ENCODE data around the gene B3GALT6.

Gene B3GALT6

DNA sequence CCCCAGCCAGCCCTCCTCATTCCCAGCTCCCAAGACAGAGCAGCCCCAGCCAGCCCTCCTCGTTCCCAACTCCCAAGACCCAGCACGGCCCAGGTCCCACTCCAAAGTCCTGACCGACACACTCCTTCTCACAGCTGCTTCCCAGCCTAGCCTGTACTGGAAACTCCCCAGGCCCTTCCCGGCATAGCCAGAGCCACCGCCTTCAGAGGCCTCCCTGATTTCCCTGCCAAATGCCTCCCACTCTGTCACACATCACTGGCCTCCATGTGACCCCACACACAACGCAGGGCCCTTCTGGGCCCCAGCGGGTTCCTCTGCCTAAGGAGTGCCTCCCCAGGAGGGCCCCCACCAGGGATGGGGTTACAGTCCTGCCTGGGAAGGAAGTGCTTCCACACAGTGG lies 38.8 kb downstream of the B3GALT6 start:
- no peak for DNase-seq

DNA sequence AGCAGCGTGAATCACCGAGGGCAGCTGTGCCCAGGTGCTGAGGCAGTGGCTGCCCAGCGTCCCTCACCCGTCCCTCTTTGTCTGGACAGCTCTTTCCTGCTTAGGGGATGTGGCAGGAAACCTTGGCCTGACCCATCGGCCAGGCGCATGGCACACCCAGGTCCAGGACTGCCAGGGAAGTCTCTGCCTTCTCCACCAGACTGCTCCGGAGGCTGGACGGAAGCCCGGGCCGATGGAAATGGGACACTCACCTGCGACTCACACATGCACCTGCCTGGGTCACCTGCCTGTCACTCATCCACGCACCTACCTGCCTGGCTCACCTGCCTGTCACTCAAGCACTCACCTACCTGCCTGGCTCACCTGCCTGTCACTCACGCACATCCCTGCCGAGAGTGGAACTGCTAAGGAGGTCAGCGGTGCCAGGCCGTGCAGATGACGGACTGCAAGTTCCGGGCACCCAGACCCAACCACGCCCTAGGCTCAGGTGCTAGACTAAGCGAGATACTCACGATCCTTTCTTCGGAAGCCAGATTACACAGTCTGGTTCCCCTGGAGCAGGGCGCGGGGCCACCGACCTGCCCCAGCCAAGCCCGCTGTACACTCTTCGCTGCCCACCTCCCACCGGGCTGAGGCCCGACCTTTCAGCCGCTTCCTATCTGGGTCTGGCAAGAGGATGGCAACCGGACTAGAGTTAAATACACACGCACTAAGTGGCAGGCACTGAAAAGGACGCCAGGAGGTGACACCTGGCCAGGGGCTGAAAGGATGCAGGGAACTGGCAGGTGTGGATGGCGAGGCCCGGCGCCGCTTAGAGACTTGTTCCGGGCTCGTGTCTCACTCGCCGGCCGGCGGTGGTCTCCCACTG lies 40.5 kb downstream of the B3GALT6 start:
- no peak for DNase-seq

GRCh38 chr1:1273209-1273511 lies 41.1 kb downstream of the B3GALT6 start:
- DNase-seq: no peak

DNA sequence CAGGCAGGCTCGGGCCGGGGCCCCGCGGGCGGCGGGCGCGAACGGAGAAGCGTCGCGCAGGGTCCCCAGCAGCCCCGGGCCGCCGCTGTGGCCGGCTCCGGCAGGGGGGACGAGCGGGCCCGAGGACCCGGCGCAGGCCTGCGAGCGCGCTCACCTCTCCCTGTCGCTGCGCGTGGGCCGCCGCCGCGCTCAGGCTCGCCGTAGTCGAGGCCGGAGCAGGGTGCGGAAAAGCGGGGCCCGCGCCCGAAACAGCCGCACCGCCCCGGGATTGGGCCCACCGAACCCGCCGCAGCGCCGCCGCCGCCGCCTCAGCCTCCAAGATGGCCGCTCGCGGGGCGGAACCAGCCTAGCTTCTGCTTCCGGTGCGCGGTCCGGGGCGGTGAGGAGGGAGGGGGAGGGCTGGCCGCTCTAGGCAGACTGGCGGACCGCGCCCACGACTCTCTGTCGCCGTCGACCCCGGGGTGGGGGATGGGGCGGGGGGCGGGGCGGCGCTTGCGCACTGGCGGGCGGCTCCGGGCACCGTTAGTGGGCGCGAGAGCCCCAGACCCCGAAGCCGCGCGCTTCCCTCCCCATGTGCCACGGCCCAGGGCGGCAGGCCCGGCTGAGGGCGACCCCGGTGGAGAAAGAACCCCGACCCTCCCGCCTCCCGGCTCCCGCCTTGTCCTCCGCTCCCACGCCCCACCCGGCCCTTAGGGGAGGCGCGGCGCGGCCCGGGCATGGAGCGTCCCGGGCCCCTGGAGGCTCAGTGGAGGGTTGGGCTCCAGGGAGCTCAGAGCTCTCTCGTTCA lies 41.7 kb downstream of the B3GALT6 start, which contains the start of gene UBE2J2:
Gene UBE2J2 (minus strand): TSS at position 343 of the 787 bp plus-strand sequence. CDS start 5,862 bp downstream, outside the sequence.
- DNase-seq: peak; percentile 81

- no peak for DNase-seq
Measured at GRCh38 chr1:1274299-1274930, 42.4 kb downstream of the B3GALT6 start.

DNA sequence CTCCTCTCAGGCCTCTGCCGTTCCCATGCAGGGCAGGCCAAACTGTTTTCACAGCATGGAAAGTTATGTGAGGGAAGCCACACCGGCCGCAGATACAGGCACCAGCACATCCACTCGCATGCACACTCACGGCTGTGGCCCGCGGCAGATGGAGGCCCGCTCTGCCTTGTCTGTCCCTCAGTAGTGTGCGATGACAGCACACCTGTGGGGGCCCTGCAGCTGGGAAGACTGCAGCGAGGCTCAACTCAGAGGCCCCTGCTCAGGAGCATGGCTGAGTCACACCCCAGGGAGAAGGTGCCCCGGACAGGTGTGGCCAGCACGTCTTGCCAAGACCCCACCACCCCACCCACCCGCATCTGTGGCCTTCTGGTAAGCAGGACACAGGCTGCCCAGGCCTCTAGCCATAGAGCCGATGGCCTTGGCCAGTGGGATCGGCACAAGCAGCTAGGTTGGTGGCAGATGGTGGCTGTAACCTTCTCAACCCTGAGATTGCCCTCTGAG lies 42.9 kb downstream of the B3GALT6 start:
- no peak for DNase-seq

DNA sequence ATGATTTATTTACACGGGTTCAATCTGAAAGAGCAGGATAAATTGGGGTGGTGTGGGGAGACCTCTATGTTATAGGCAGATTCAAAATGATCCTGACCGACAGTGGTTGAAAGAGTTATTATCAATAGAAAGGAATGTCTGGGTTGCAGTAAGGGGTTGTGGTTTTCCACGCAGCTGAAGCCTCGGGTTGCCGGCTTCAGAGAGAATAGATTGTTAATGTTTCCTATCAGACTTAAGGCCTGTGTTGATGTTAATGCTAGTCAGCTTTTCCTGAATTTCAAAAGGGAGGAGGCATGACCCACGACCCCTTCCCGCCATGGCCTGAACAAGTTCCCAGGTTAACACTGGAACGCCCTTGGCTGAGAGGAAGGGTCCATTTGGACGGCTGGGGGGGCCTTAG lies 43.8 kb downstream of the B3GALT6 start:
- DNase-seq: no peak

GRCh38 chr1:1278620-1279019 lies 46.6 kb downstream of the B3GALT6 start:
- DNase-seq: no peak

DNA sequence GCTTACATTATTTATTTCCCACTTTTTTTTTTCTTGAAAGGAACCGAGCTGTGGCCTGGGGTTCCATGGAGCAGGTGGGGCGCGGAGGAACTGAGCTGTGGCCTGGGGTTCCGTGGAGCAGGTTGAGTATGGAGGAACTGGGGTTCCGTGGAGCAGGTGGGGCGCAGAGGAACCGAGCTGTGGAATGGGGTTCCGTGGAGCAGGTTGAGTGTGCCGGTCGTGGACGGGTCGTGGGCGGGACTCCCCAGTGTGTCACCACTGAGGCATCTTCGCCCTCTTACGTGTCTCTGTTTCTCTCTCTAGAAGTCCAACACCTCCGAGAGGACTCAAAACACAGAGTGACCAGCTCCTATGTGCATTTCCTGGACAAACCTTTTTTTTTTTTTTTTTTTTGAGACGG lies 47.0 kb downstream of the B3GALT6 start:
- no peak for DNase-seq

GRCh38 chr1:1280782-1281481 lies 48.9 kb downstream of the B3GALT6 start:
- DNase-seq: no peak

DNA sequence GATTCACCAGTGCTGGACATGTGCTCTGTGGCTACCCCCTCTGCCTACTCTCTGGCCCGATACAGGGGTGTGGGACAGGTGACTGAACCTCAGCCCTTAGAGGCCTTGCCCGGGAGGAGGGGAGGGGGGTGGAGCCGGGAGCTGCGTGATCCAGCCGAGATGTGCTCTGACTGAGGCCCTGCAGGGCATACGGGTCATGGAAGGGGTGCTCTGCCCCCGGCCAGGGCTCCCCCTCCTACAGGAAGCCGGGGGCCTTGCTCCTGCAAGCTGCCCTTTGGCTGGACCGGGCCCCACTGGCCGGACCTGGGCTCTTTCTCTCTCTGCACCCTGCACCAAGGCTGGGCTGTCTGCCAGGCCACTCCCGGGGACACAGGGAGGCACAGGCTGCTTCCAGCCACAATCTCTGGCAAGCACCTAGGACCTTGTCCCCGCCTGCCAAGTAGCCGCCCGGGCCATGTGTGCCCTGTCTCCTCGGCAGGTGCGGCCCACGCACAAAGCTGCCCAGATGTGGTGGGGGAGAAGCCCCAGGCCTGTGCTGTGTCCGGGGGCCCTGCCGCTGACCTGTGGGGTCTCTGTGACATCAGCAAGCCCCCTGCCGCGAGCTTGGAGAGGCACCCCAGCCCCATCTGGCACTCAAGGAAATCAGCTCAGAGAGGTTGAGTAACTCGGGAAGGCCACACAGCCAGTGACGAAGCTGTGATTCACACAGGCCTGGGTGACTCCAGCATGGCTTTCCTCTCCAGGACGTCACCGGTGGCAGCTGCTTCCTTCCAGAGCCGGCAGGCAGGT lies 49.7 kb downstream of the B3GALT6 start:
- DNase-seq: no peak

DNA sequence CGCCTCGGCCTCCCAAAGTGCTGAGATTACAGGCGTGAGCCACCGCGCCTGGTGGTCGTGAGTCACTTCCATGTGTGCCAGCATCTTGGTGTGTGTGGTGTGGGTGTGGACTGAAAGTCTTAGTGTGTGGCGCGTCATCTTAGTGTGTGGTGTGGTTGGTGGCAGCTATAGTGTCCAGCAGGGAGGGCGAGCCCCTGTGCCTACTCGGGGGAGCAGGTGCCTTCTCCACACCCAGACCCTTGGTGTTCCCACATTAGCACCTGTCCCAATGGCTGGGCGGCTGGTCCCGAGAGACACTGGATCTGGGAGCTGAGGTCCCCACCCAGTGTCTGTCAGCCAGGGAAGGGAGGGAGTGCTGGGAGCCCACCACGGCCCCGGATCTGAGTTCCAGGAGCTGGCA lies 51.0 kb downstream of the B3GALT6 start:
- peak; percentile 27 for DNase-seq

GRCh38 chr1:1283821-1284220 lies 51.8 kb downstream of the B3GALT6 start:
- no peak for DNase-seq
